DOHH2 (cell line): Measurements from ENCODE around the gene MBD6.

Experiments used
- CTCF ChIP-seq: fragments of 200-600 bp; sonication (generic); IDR thresholded peaks from one replicate; pipeline ENCODE4 v1.5.1; 2014; ENCODE audit warnings: antibody characterized with exemption, mild to moderate bottlenecking, low read depth, low read length; ENCODE audit not compliant: poor library complexity, severe bottlenecking
- EZH2phosphoT487 ChIP-seq: fragments of 200-600 bp; sonication (generic); IDR thresholded peaks from 2 replicates; pipeline ENCODE4 v1.6.1; 2017; ENCODE audit warnings: borderline replicate concordance, mild to moderate bottlenecking, antibody characterized with exemption, low read length, moderate library complexity, mixed read lengths

GRCh38 chr12:57523706-57524614 is 1.3 kb downstream of the MBD6 start:
- TF ChIP-seq CTCF (no peak), EZH2phosphoT487 (no peak)
